GM10248 (cell line): ENCODE results near the gene MSMP.

Experiments used
- CTCF ChIA-PET: fragments of 300-600 bp; sonication (Branson Sonifier 250); formaldehyde crosslinking; extraction: SDS; loops from one replicate; lab custom pipeline; 2021; ENCODE audit warnings: antibody characterized with exemption; lab: Yijun Ruan, JAX
- POLR2A ChIA-PET: fragments of 350-650 bp; sonication (Branson Sonifier 250); formaldehyde crosslinking; extraction: SDS; loops from one replicate; lab custom pipeline; 2020; ENCODE audit warnings: antibody characterized with exemption; lab: Yijun Ruan, JAX
- DNase-seq: peaks from one replicate; pipeline ENCODE4 v3.0.0; 2012; ENCODE audit errors: extremely low spot score
- TF ChIP-seq, protein P1 (sequence below): IDR thresholded peaks from 2 replicates; pipeline ENCODE4 v1.5.1; 2012; ENCODE audit warnings: mild to moderate bottlenecking, low read depth; ENCODE audit errors: extremely low read depth, missing control alignments, control extremely low read depth

MSMP gene

DNA sequence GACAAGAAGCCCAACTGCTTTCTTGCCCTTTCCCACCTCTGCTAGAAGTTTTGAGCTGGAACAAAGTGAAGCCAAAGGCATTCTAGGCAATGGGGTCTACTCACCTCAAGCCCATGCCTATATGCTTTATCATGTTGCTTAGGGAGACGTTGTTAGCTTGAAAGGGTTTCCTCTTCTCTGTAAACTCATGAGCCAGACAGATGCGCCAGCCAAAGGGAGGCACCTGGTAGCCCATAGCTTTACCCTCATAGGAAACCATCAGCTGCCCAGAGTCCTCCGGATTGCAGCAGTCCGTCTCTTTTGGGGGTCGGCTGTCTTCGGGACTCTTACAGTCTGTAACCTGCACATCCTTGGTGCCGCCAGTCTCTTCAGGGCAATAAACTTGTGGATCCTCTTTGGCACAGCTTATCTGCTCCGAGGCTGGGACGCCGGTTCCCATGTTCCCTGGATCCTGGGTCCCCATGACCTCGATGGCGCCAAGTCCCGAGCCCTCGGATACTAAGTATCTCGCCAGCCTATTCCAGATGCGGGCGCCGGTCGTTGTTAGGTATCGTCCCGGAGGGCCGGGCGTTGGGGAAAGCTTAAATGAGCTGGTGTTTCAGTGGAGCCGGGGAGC is 5.7 kb downstream of the MSMP start:
- no peak for DNase-seq
- TF ChIP-seq, protein P1, sequence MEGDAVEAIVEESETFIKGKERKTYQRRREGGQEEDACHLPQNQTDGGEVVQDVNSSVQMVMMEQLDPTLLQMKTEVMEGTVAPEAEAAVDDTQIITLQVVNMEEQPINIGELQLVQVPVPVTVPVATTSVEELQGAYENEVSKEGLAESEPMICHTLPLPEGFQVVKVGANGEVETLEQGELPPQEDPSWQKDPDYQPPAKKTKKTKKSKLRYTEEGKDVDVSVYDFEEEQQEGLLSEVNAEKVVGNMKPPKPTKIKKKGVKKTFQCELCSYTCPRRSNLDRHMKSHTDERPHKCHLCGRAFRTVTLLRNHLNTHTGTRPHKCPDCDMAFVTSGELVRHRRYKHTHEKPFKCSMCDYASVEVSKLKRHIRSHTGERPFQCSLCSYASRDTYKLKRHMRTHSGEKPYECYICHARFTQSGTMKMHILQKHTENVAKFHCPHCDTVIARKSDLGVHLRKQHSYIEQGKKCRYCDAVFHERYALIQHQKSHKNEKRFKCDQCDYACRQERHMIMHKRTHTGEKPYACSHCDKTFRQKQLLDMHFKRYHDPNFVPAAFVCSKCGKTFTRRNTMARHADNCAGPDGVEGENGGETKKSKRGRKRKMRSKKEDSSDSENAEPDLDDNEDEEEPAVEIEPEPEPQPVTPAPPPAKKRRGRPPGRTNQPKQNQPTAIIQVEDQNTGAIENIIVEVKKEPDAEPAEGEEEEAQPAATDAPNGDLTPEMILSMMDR, result no peak
- POLR2A ChIA-PET, result interaction anchor here (1.4 to 3.1 kb wide), 4 partner anchors 9 to 19 kb away, joined by 3 to 20 read pairs (median 6); partner anchors contain the start of genes CREB3 and TLN1
- CTCF ChIA-PET, result interaction anchor here (0.8 to 13.3 kb wide), 17 partner anchors 8 to 144 kb away, joined by 3 to 134 read pairs (median 4); partner anchors contain the start of genes CREB3, HINT2, TESK1 and TLN1

DNA sequence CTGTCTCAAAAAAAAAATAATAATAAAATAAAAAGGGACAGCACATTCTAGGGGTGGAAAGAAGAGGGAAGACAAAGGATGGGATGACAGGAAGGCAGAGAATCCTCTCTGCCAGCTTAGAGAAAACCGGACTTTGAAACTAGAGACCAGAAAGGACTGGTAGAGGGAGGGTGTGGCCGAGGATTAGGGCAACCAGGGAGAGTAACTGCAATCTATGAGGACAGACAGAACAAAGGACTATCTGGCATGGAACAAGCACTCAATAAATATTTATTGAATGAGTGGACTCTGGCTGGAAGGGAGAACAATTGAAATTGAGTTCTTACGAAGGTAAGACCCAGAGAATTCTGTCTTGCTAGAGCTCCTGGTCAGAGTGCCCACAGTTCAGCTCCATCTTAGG is 7.5 kb downstream of the MSMP start:
- ChIA-PET POLR2A (no interaction called here), CTCF (interaction anchor here (1.7 to 13.3 kb wide), 4 partner anchors 10 to 143 kb away, joined by 3 to 134 read pairs (median 76); partner anchors contain the start of genes CREB3 and TLN1)
- DNase-seq, result no peak
- TF ChIP-seq, protein P1, result no peak

- ChIA-PET CTCF (interaction anchor here (1.7 to 13.3 kb wide), 4 partner anchors 9 to 142 kb away, joined by 3 to 134 read pairs (median 76); partner anchors contain the start of genes CREB3 and TLN1), POLR2A (interaction anchor here (0.8 to 1.1 kb wide), 2 partner anchors 15 to 18 kb away, joined by 3 to 4 read pairs; no protein-coding TSS in a partner anchor)
- TF ChIP-seq, protein P1, result no peak
- no peak for DNase-seq
Measured at GRCh38 chr9:35745569-35745968, 8.5 kb downstream of the MSMP start.

DNA sequence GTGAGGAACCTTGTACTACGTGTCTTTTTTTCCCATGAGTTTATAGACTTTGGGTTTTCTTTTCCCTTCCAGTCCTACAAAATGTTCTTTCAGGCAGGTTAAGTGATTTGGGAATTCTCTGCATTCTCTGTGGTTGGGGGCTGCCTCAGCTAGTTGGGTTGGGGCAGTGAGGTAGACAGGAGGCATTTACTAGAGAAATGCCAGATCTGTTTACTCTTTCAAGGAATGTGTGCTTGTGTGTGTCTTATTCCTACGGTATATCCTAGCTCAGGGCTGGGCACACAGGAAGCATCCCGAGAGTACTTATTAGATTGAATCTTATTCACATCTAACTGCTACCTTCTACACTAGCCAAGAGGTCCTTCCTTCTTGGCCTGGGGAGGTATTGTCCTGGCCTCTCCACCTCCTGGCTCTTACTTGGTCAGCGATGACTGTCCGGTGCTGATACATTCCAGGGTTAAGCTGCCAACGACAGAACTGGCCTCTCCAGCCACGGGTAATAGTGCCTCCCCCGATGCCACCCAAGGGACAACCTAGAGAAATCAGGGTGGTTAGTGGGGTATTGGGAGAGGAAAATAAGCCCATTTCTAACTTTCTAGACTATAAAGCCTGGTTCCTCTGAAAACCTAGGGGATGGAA is 10.1 kb downstream of the MSMP start:
- ChIA-PET CTCF (interaction anchor here (1.2 to 13.3 kb wide), 6 partner anchors 7 to 139 kb away, joined by 3 to 134 read pairs (median 14); partner anchors contain the start of genes CREB3 and TLN1), POLR2A (no interaction called here)
- TF ChIP-seq, protein P1, result no peak
- DNase-seq, result no peak

DNA sequence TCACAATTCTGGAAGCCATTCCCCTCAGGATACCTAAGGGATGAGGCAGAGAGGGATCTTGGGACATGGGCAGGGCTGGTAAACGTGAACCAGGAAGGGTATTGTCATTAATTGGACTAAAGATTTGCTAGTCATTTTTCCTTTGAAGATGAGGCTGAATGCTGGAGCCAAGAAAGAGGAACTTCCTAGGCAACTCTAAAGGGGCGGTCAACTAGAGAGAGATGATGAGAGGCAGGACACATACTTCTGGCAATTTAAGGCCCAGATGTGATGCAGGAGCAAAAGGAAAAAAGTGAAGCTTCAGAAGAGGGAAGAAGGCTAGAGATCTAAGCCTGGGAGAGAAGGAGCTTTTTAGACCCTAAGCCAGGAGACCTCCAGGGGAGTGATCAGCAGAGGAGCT is 10.6 kb downstream of the MSMP start:
- TF ChIP-seq, protein P1, result no peak
- DNase-seq, result no peak
- ChIA-PET POLR2A (no interaction called here), CTCF (interaction anchor here (1.0 to 13.3 kb wide), 7 partner anchors 7 to 139 kb away, joined by 3 to 134 read pairs (median 5); partner anchors contain the start of genes CREB3 and TLN1)

DNA sequence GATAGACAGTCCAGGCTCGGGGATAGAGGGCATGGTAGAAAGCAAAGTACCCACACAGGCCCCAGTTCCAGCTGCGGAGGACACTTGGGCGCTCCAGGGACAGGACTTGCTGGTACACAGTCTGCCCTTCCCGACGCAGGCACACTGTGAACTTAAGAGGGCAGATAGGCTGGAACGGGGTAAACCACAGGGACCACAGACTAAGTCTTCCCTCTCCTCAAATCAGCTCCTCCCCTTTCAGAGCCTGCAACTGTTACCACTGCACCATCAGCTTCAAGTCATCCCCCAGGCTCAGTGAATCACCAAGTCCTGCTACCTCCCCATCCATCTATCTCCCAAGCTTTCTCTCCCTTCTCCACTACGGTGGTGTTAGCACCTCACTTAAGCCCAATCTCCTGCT is 12.3 kb downstream of the MSMP start:
- ChIA-PET CTCF (interaction anchor here (1.4 to 13.3 kb wide), 4 partner anchors 13 to 85 kb away, joined by 3 to 134 read pairs (median 6); partner anchors contain the start of genes CREB3 and TLN1), POLR2A (interaction anchor here (0.7 kb wide), 1 partner anchor 9 kb away, joined by 4 read pairs; the partner anchor contains the start of genes CREB3 and TLN1)
- TF ChIP-seq, protein P1, result no peak
- DNase-seq, result no peak
